Panc1 (cell line): ENCODE data around the gene INHA. TPM values are rescaled to one million over a fixed set of nuclear protein-coding genes. Genes with fewer than 3 reads are reported as not detected.

Source experiments
- ATAC-seq: fragments of 200-7000 bp; cut with Tn5 transposase; 2 replicates; pipeline ENCODE4 v1.9.1; 2020; ENCODE audit warnings: mild to moderate bottlenecking, moderate library complexity
- BruUV-seq: library from RNA; stranded (reverse); fragments of 400-500 nt; replicated peaks from 2 replicates; lab custom pipeline; 2021; lab: Mats Ljungman, UMichigan
- CTCF ChIA-PET: fragments of 300-600 bp; sonication (Branson Sonifier 250); formaldehyde crosslinking; loops from one replicate; lab custom pipeline; 2022; ENCODE audit warnings: antibody characterized with exemption; lab: Charles Lee
- POLR2A ChIA-PET: fragments of 300-600 bp; sonication (Branson Sonifier 250); formaldehyde crosslinking; loops from one replicate; lab custom pipeline; 2022; ENCODE audit warnings: antibody characterized with exemption; lab: Charles Lee
- DNase-seq: peaks from one replicate; pipeline ENCODE4 v3.0.0-alpha.2; 2010; ENCODE audit warnings: low read depth, low spot score
- H3K27ac ChIP-seq: 2 replicates; pipeline ENCODE4 v1.5.1; 2011; ENCODE audit warnings: mild to moderate bottlenecking, low read length, inconsistent platforms
- H3K27me3 ChIP-seq: fragments of 200-500 bp; sonication (Bioruptor generic); 2 replicates; pipeline ENCODE4 v1.6.0; 2014; ENCODE audit warnings: low read length, inconsistent platforms; ENCODE audit not compliant: control insufficient read depth, insufficient read depth
- H3K36me3 ChIP-seq: fragments of 200-500 bp; sonication (Bioruptor generic); 2 replicates; pipeline ENCODE4 v1.5.1; 2014; ENCODE audit warnings: inconsistent platforms, mild to moderate bottlenecking, low read length, moderate library complexity; ENCODE audit not compliant: control insufficient read depth, insufficient read depth
- H3K4me1 ChIP-seq: 2 replicates; pipeline ENCODE4 v1.5.1; 2011; ENCODE audit warnings: inconsistent platforms, mild to moderate bottlenecking, low read length, moderate library complexity; ENCODE audit not compliant: control insufficient read depth, insufficient read depth
- H3K4me3 ChIP-seq, 2 experiments: 2 replicates each; pipeline ENCODE4 v1.5.1; 2011 to 2012; ENCODE audit warnings: low read depth in 2 of 2, low read length in 2 of 2, mild to moderate bottlenecking in 2 of 2, inconsistent platforms in 1 of 2, moderate library complexity in 1 of 2
- H3K9me3 ChIP-seq: fragments of 200-500 bp; sonication (Bioruptor generic); 2 replicates; pipeline ENCODE4 v1.5.1; 2014; ENCODE audit warnings: low read depth, mild to moderate bottlenecking, inconsistent platforms, low read length, moderate library complexity; ENCODE audit not compliant: control insufficient read depth, insufficient read depth
- CTCF ChIP-seq: fragments of 450-650 bp; IDR thresholded peaks from 2 replicates; pipeline ENCODE4 v1.5.1; 2017; ENCODE audit warnings: mild to moderate bottlenecking
- POLR2AphosphoS5 ChIP-seq: IDR thresholded peaks from 2 replicates; pipeline ENCODE4 v1.6.1; 2012; ENCODE audit warnings: mild to moderate bottlenecking, low read depth, low read length, moderate library complexity
- REST ChIP-seq, 2 experiments: IDR thresholded peaks; 2 replicates each; pipeline ENCODE4 v1.6.1; 2011 to 2012; ENCODE audit warnings: low read depth in 2 of 2, control low read depth in 1 of 2, low read length in 1 of 2, mild to moderate bottlenecking in 1 of 2, moderate library complexity in 1 of 2; ENCODE audit not compliant: insufficient read depth in 1 of 2
- SIN3A ChIP-seq: IDR thresholded peaks from 2 replicates; pipeline ENCODE4 v1.6.1; 2012; ENCODE audit warnings: low read depth, mild to moderate bottlenecking, low read length, moderate library complexity, borderline replicate concordance; ENCODE audit not compliant: insufficient read depth
- TCF7L2 ChIP-seq: IDR thresholded peaks from 2 replicates; pipeline ENCODE4 v1.6.1; 2011; ENCODE audit warnings: mild to moderate bottlenecking, low read depth, low read length, inconsistent platforms
- in situ Hi-C: cut with HindIII; loops from 2 replicates; pipeline ENCODE4 v1.10.0; 2016; ENCODE audit warnings: low sequenced_read_pairs, low pct_unique_long_range_greater_than_20kb
- intact Hi-C: fragments of 100-400 bp; cut with micrococcal nuclease; formaldehyde crosslinking; loops from one replicate; pipeline ENCODE4 v1.10.0; 2022; ENCODE audit not compliant: unreplicated experiment
- total RNA-seq: library from RNA; stranded (reverse); gene quantifications from one replicate; pipeline ENCODE4 v1.2.1, GENCODE V29; 2021; ENCODE audit not compliant: unreplicated experiment

Gene INHA
- total RNA-seq, 1 experiment from 2014 or later = 1.2 TPM

GRCh38 chr2:219618733-219619122 lies 46.6 kb downstream of the INHA start:
- ChIA-PET POLR2A (no interaction called here), CTCF (interaction anchor here (0.6 kb wide), 1 partner anchor 23 kb away, joined by 3 read pairs; no protein-coding TSS in a partner anchor)
- no peaks in the 10 kb centered on the region for H3K9me3 ChIP-seq
- ATAC-seq (no peak), DNase-seq (no peak)
- no peak overlapping the region for H3K4me3 ChIP-seq
- TF ChIP-seq REST (IDR thresholded peaks at IDR 0.05; ENCODE audit: insufficient read depth in 1 of 2, low read depth in 2 of 2, low read length in 1 of 2) (no peak), TCF7L2 (no peak), SIN3A (no peak), CTCF (no peak), POLR2AphosphoS5 (no peak)
- no peaks in the 10 kb centered on the region for H3K4me1 ChIP-seq
- BruUV-seq = no TSS peak
- no peak overlapping the region for H3K27ac ChIP-seq
- H3K27me3 ChIP-seq = no peaks in the 10 kb centered on the region
- intact Hi-C loops = no loop called here
- in situ Hi-C loops = no loop called here
- H3K36me3 ChIP-seq = no peaks in the 10 kb centered on the region

GRCh38 chr2:219619235-219619634 lies 47.1 kb downstream of the INHA start:
- Histone ChIP-seq H3K27me3 (no peaks in the 10 kb centered on the region), H3K27ac (no peak overlapping the region), H3K9me3 (no peaks in the 10 kb centered on the region), H3K36me3 (no peaks in the 10 kb centered on the region), H3K4me3 (no peak overlapping the region), H3K4me1 (no peaks in the 10 kb centered on the region)
- BruUV-seq = no TSS peak
- DNase-seq (no peak), ATAC-seq (no peak)
- POLR2A ChIA-PET = no interaction called here
- intact Hi-C loops = no loop called here
- TF ChIP-seq SIN3A (no peak), REST (IDR thresholded peaks at IDR 0.05; ENCODE audit: insufficient read depth in 1 of 2, low read depth in 2 of 2, low read length in 1 of 2) (no peak), TCF7L2 (no peak)
- CTCF ChIA-PET = interaction anchor here (0.6 kb wide), 1 partner anchor 22 kb away, joined by 3 read pairs; no protein-coding TSS in a partner anchor
- in situ Hi-C loops = no loop called here
